Spleen (tissue), 7 donors: ENCODE measurements around the gene NFIB.

Experiments
- CTCF ChIP-seq, 11 experiments: fragments of 200-600 bp in 7 of 11; fragments of 450-650 bp in 4 of 11; sonication (generic) in 4 of 11; IDR thresholded peaks in 8 of 11; conservative IDR thresholded peaks in 3 of 11; 1 replicate in 7 of 11; 2 replicates in 4 of 11; pipeline versions ENCODE4 v1.4.0 to v1.8.0; 2016 to 2021; ENCODE audit warnings: antibody characterized with exemption in 11 of 11, inconsistent platforms in 4 of 11, mild to moderate bottlenecking in 1 of 11
- POLR2A ChIP-seq, 3 donors: fragments of 450-650 bp; IDR thresholded peaks; one replicate each; pipeline ENCODE4 v1.5.1; 2017; ENCODE audit warnings: antibody characterized with exemption in 3 of 3, mild to moderate bottlenecking in 1 of 3
- POLR2AphosphoS5 ChIP-seq, 3 donors: sonication (generic); formaldehyde crosslinking; IDR thresholded peaks; one replicate each; pipeline ENCODE4 v1.5.1; 2017; ENCODE audit warnings: antibody characterized with exemption in 3 of 3
- donor health status: DM: no; HTN: no; CAD: no; lungs with moderate emphysema.
- donor health status: DM: no; HTN: no; CAD: no.
- donor health status: DM: no; HTN: no; CAD: no.

DNA sequence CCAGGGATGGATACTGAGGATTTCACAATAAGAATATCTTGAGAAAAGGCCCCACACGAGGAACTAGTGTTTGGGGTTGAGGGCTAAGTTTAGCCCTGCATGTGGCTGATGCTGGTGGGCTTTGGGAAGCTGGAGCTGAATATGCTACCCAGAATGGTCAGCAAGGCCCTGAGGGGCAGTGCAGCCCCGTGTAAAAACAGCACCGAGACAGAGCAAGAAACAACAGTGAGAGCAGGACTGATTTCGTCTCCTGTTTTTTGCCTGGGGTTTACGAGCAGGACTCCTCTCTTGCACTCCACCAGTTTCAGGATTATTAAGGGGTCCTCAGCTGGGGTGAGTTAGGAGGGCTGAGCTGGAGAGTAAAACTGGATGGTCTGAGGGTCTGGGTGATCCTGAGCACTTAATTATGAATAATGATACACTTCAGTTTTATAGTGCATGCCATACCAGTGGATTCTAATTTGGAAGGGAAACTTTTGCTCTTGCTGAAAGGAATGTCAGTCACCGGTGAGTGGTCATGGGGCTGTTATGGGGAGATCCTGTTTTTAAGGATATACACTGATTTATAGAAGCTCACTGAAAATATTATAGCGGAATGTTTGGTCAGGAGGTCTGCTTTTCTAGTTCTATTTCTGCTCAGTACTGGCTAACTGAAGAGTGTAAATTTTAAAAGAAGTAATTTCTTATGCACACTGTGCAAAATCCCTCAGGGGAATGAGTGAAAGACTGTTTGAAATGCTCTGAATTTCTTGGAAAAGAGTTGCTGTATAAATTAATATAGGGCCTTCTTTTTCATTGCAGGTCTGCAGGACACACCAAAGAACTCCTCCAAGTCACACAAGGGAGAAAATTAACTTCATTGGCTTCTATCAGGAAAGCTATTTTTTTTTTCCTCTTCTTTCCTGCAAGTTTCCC lies 42.7 kb upstream of the NFIB start:
- TF ChIP-seq CTCF (IDR thresholded peaks at IDR 0.05 in 8 of 11, conservative IDR thresholded peaks at IDR 0.05 in 3 of 11): no peak
- no peak for TF ChIP-seq POLR2A (IDR thresholded peaks at IDR 0.05)
- TF ChIP-seq POLR2AphosphoS5 (IDR thresholded peaks at IDR 0.05): no peak
